Measurements from ENCODE around the gene VTA1. TPM values are rescaled to one million over a fixed set of nuclear protein-coding genes. Genes with fewer than 3 reads are reported as not detected.
A peak's percentile ranks its signal among the peaks of the same experiment; 100 is the strongest.
"Not testable (repeated sequence)": the region's sequence is repeated elsewhere in the genome, so short reads cannot be mapped to it uniquely, and the experiment has no call there.

VTA1 gene
- total RNA-seq (2014; rRNA removed; shearing (Covaris generic)): 95.0 and 116 TPM in 2 replicates

DNA sequence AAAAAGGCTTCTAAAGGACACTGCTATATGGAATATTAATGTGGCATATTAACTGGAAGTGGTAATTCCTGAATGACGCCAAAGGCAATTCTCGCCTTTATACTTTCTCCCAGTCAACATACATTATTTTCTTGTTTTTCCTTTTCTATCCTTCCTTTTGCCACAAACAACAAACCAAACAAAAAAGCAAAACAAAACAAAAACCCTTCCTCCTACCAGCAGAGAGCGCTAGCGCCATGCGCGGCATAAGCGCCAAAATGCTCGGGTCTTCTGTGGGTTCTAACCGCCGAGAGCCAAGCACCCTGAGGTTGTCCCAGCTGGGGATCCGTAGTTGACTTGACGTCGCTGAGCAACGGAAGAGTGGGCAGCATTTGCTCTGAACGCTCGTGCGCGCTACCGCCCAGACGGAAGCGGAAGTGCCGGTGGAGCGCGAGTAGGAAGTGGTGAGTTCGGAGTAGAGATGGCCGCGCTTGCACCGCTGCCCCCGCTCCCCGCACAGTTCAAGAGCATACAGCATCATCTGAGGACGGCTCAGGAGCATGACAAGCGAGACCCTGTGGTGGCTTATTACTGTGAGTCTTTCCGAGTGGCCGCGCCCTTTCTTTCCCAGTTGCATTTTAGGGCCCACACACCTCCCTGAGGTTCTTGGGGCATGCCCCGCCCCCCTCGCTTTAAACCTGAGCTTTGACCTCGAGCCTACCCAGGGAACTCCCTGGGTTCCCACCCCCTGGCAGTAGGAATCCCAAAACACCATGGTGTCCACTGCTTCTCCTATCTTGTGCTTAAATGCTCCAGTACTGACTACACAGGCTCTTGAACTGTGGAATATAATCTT is at the start of gene VTA1, which contains the start of gene NMBR:
Gene VTA1 (plus strand): TSS at position 436 of the 835 bp plus-strand sequence. CDS start 25 bp downstream, at position 461.
Gene NMBR (minus strand): TSS at position 295 of the 835 bp plus-strand sequence. CDS start 58,464 bp downstream, outside the sequence.
- DNase-seq (ENCODE audit: low read depth): peak; percentile 99

GRCh38 chr6:142104820-142105219 is 42.2 kb upstream of the VTA1 start:
- not testable (repeated sequence) for DNase-seq (ENCODE audit: low read depth)

DNA sequence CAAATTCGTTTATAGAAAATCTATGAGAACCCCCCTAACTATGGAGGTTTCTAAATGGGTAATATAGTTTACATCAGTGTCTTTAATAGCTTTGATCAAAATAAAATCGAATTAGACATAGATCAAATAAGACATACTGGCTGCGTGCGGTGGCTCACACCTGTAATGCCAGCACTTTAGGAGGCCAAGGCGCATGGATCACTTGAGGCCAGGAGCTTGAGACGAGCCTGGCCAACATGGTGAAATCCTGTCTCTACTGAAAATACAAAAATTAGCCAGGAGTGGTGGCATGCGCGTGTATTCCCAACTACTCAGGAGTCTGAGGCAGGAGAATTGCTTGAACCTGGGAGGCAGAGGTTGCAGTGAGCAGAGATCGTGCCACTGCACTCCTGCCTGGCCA is 36.2 kb upstream of the VTA1 start:
- DNase-seq (ENCODE audit: low read depth): not testable (repeated sequence)

- DNase-seq (ENCODE audit: low read depth): peak; percentile 66
These were observed 34.5 kb upstream of the VTA1 start for GRCh38 chr6:142112451-142113061.

DNA sequence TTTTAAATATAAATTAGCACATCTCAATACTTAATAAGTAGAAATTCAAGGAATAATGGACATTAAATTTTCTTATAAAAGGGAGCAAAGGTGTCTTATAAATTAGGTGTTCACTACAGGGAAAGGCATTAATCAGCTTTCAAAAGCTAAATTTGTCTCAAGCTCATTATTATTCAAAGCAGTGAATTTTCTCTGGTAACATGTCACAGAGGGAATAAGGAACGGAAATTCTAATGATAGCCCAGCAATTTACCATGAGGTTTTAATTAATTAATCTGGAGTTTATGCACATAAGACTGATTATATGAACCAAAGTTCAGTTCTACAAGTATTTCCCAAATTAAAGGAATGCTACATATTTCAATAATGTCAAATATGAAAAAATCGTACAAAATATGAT is 29.7 kb upstream of the VTA1 start:
- no peak for DNase-seq (ENCODE audit: low read depth)

GRCh38 chr6:142118328-142118727 is 28.7 kb upstream of the VTA1 start:
- DNase-seq (ENCODE audit: low read depth): no peak

- DNase-seq (ENCODE audit: low read depth): peak; percentile 9
These were observed 28.1 kb upstream of the VTA1 start for GRCh38 chr6:142118925-142119324.

GRCh38 chr6:142121342-142121741 is 25.7 kb upstream of the VTA1 start:
- no peak for DNase-seq (ENCODE audit: low read depth)

DNA sequence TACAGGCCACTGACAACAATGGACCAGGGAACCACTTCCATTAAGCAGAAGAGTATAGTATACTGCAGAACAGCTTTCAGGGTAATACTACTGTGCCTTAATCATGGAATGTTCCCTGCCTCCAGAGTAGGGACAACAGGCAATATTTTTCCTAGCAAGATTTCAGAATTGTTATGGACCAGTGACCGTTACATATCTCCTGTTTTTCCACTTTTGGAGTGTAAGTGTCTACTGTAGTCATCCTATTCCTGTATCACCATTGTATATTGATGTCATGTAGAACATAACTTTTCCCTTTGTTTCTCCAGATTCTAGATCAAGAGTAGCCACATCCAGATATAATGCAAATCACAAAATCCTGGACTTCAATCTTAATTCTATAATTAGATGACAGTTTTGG is 16.2 kb upstream of the VTA1 start:
- DNase-seq (ENCODE audit: low read depth): no peak

GRCh38 chr6:142132625-142133024 is 14.4 kb upstream of the VTA1 start, which contains the start of gene GJE1:
Gene GJE1 (plus strand): TSS chr6:142132925. CDS start chr6:142133159, 234 bp downstream.
- DNase-seq (ENCODE audit: low read depth): no peak

DNA sequence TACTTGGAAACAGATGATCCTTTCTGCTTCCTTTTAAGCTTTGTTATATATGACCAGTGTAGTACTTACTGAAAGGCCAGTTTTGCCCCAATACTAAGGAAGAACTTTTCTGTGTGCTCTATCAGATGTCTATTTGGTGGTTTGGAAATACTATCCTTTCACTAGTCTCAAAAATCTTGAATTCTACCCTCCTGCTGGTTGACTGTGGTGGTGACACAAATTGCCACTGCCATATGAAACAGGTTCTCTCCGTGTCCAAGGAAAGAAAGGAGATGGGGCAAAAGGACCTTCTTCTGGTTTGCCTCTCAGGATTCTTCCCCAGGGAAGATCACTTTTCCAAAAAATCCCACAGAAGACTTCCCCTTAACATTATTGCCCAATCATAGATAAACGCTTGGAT is 8.2 kb upstream of the VTA1 start:
- DNase-seq (ENCODE audit: low read depth): no peak

DNA sequence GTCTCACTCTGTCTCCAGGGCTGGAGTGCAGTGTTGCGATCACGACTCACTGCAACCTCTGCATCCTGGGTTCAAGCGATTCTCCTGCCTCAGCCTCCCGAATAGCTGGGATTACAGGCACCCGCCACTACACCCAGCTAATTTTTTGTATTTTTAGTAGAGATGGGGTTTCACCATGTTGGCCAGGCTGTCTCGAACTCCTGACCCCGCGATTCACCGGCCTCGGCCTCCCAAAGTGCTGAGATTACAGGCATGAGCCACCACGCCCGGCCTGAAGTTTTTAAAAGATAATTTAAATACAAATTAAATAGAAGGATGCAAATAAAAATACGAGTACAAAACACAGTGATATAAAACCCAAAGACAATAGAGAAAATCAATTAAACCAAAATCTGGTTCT is 5.5 kb upstream of the VTA1 start:
- not testable (repeated sequence) for DNase-seq (ENCODE audit: low read depth)

DNA sequence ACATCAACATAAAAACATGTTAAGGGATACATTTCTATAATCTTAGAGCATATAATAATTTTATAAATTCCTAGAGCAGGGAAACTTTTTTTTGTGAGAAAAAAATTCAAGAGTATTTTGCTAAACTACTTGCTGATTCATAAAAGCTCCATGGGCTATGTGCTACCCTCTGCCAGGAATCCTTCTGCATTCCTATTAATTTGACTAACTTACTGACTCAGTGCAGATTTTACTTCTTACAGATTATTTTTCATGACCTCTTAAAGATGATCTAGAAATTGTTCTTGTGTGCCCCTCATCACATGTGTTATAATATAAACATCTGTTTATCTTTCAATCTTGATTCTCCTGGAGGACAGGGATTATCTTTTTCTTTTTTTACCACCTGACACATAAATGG is 5.7 kb downstream of the VTA1 start:
- DNase-seq (ENCODE audit: low read depth): no peak

DNA sequence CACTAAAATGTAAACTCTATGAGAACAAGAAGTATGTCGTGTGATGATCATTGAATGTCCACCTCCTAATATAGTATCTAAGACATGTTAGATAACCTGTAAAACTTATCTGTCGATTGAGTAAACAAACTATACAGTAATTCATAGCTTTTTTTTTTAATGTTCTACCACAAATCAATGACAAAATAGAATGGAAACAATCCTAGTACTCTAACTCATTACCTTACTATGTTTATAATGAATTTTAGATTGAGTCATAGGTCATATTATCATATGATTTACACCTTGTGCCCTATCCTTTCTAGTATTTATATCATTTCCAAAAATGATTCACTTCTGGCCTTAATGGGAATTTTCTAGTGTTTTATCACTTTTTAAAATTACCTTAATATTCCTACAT is 6.1 kb downstream of the VTA1 start:
- no peak for DNase-seq (ENCODE audit: low read depth)

GRCh38 chr6:142154336-142154735 is 7.3 kb downstream of the VTA1 start:
- DNase-seq (ENCODE audit: low read depth): no peak

DNA sequence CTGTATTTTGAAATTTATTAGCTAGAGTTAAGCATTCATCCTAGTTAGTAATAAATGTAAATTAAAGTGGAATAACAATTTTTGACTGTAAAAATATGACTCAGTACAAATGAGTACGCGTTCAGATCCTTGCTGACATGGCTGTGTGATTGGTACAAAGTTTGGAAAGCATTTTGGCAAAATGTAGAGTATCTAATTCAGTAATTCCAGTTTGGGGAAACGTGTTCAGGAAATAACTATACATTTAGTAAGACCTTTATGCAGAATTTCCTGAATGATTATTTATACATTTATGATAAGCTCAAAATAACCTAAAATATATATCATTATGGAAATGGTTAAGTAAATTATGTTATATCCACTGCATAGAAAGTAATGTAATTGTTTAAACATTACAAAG is 8.0 kb downstream of the VTA1 start:
- DNase-seq (ENCODE audit: low read depth): no peak

GRCh38 chr6:142155895-142156757 is 9.1 kb downstream of the VTA1 start:
- no peak for DNase-seq (ENCODE audit: low read depth)

- DNase-seq (ENCODE audit: low read depth): not testable (repeated sequence)
These were observed 9.7 kb downstream of the VTA1 start for GRCh38 chr6:142156758-142157068.

DNA sequence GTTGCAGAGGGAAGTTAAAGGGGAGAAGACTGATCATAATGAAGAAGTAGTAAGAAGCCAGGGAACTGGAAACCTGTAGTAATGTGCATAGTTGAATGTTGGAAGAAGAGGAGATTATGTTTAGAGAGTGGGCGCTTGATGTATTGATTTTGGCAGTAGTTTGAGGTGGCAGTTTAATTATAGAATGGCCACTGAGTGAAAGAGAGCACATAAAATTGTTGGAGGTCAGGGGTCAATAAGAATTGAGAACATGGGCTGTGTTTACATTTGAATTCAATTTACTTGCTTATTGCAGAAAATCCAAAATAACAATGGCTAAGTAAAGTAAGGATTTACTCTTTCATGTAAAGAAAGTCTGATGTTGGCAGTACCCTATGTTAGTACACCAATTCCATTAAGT is 15.7 kb downstream of the VTA1 start:
- DNase-seq (ENCODE audit: low read depth): no peak

- DNase-seq (ENCODE audit: low read depth): no peak
These were observed 18.2 kb downstream of the VTA1 start for GRCh38 chr6:142165227-142165626.

- no peak for DNase-seq (ENCODE audit: low read depth)
These were observed 20.0 kb downstream of the VTA1 start for GRCh38 chr6:142167071-142167470.

DNA sequence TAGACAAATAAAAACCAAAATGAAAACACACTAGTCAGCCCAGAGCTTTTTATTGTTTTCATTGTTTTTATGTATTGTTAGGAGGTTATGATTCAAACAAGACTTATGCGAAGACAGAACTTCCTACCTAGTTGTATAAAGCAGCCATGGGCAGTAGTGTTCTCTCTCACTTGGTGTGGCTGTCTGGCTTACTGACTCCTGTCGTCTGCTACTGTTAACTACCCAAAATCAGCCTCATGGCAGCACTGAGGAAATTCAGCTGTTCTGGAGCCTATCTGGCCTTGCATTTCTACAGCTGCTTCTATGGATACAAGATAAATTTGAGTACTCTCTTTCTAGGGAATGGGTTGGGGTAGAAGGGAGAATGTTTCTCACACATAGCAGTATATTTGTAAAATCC is 20.4 kb downstream of the VTA1 start:
- DNase-seq (ENCODE audit: low read depth): no peak

All from Daoy (cell line).